HepG2 (cell line): Measurements from ENCODE around the gene RTN4. TPM values are rescaled to one million over a fixed set of nuclear protein-coding genes. Genes with fewer than 3 reads are reported as not detected.

ENCODE experiments used
- ATAC-seq: fragments of 200-7000 bp; cut with Tn5 transposase; 3 replicates; pipeline ENCODE4 v1.9.1; 2020; ENCODE audit warnings: mild to moderate bottlenecking, moderate library complexity
- BruUV-seq: library from RNA; stranded (reverse); fragments of 400-500 nt; replicated peaks from 2 replicates; lab custom pipeline; 2021; lab: Mats Ljungman, UMichigan
- CTCF ChIA-PET: fragments of 300-600 bp; formaldehyde crosslinking; extraction: SDS; loops from one replicate; lab custom pipeline; 2021; ENCODE audit warnings: low total read pairs, inconsistent platforms, low intra/inter-chr PET ratio; lab: Yijun Ruan, JAX
- POLR2A ChIA-PET: fragments of 350-600 bp; sonication (Branson Sonifier 250); formaldehyde crosslinking; loops from one replicate; lab custom pipeline; 2020; ENCODE audit warnings: antibody characterized with exemption, inconsistent platforms; lab: Yijun Ruan, JAX
- DNase-seq: peaks from one replicate; pipeline ENCODE4 v3.0.0-alpha.2; 2015; ENCODE audit warnings: low spot score
- FAIRE-seq: peaks from 3 replicates; lab custom pipeline; 2011; peaks lifted over from hg19 to GRCh38; lab: Jason Lieb, UNC
- H2AFZ ChIP-seq: one replicate; pipeline ENCODE4 v1.6.1; 2011; ENCODE audit warnings: low read length, inconsistent platforms
- H3K27ac ChIP-seq: fragments of 300-600 bp; 3 replicates; pipeline ENCODE4 v1.8.0; 2011; ENCODE audit warnings: mixed run types, mild to moderate bottlenecking, mixed read lengths, low read length, inconsistent platforms; ENCODE audit not compliant: insufficient read depth; ENCODE audit errors: extremely low read length
- H3K27me3 ChIP-seq, 2 experiments: fragments of 200-600 bp in 1 of 2; 2 replicates in 1 of 2; 3 replicates in 1 of 2; pipeline versions ENCODE4 v1.6.0 to v1.8.0; 2011; ENCODE audit warnings: low read length in 2 of 2, mild to moderate bottlenecking in 2 of 2, moderate library complexity in 2 of 2, inconsistent platforms in 1 of 2; ENCODE audit not compliant: insufficient read depth in 2 of 2, control insufficient read depth in 1 of 2
- H3K36me3 ChIP-seq, 2 experiments: fragments of 200-600 bp in 1 of 2; replicated peaks in 1 of 2; 2 replicates in 1 of 2; 3 replicates in 1 of 2; pipeline versions ENCODE4 v1.5.1 to v1.8.0; 2011; ENCODE audit warnings: low read length in 2 of 2, inconsistent platforms in 1 of 2; ENCODE audit not compliant: insufficient read depth in 2 of 2, control insufficient read depth in 1 of 2
- H3K4me1 ChIP-seq: 2 replicates; pipeline ENCODE4 v1.5.1; 2012; ENCODE audit warnings: low read length, inconsistent platforms; ENCODE audit not compliant: insufficient read depth
- H3K4me2 ChIP-seq: 2 replicates; pipeline ENCODE4 v1.6.0; 2011; ENCODE audit warnings: low read depth, low read length, inconsistent platforms
- H3K4me3 ChIP-seq, 3 experiments: fragments of 200-600 bp in 1 of 3; sonication (generic), shearing (Covaris generic) in 1 of 3; replicated peaks in 1 of 3; 2 replicates each; pipeline ENCODE4 v1.5.1; 2011 to 2016; ENCODE audit warnings: low read length in 3 of 3, inconsistent platforms in 2 of 3, low read depth in 2 of 3, mild to moderate bottlenecking in 2 of 3, control low read depth in 1 of 3, mixed read lengths in 1 of 3; ENCODE audit not compliant: insufficient read depth in 1 of 3
- H3K79me2 ChIP-seq: one replicate; pipeline ENCODE4 v1.6.1; 2011; ENCODE audit warnings: low read length, inconsistent platforms; ENCODE audit not compliant: insufficient read depth
- H3K9ac ChIP-seq: 2 replicates; pipeline ENCODE4 v1.6.0; 2011; ENCODE audit warnings: mild to moderate bottlenecking, low read depth, low read length, inconsistent platforms; ENCODE audit not compliant: insufficient read depth
- H3K9me3 ChIP-seq: 2 replicates; pipeline ENCODE4 v1.5.1; 2012; ENCODE audit warnings: mild to moderate bottlenecking, low read length
- H4K20me1 ChIP-seq: 2 replicates; pipeline ENCODE4 v1.6.0; 2011; ENCODE audit warnings: inconsistent platforms, mild to moderate bottlenecking, low read length, moderate library complexity; ENCODE audit not compliant: insufficient read depth
- MAFK ChIP-seq, 2 experiments: IDR thresholded peaks in 1 of 2; conservative IDR thresholded peaks in 1 of 2; 2 replicates each; pipeline ENCODE4 v1.6.1; 2011; ENCODE audit warnings: improper control_type of control experiment in 2 of 2, low read length in 2 of 2
- PCBP2 ChIP-seq: fragments of 200-400 bp; formaldehyde crosslinking; optimal IDR thresholded peaks from 2 replicates; pipeline ENCODE3; 2018; ENCODE audit warnings: low read length, low read depth; ENCODE audit not compliant: poor library complexity, severe bottlenecking
- REPIN1 ChIP-seq: sonication (generic); formaldehyde crosslinking; IDR thresholded peaks from 2 replicates; pipeline ENCODE4 v1.8.0; 2022; ENCODE audit warnings: missing genetic modification reagents, low read depth, mild to moderate bottlenecking, borderline replicate concordance
- U2AF1 ChIP-seq: fragments of 200-400 bp; formaldehyde crosslinking; optimal IDR thresholded peaks from 2 replicates; pipeline ENCODE3; 2017; ENCODE audit warnings: mild to moderate bottlenecking, low read depth, low read length
- XBP1 ChIP-seq: sonication (generic); formaldehyde crosslinking; IDR thresholded peaks from 2 replicates; pipeline ENCODE4 v1.5.0; 2020; ENCODE audit warnings: missing genetic modification reagents
- ZNF12 ChIP-seq: sonication (generic); formaldehyde crosslinking; IDR thresholded peaks from 2 replicates; pipeline ENCODE4 v1.5.0; 2020; ENCODE audit warnings: missing genetic modification reagents
- ZNF7 ChIP-seq: IDR thresholded peaks from 2 replicates; pipeline ENCODE4 v1.6.1; 2016; ENCODE audit warnings: missing biosample characterization, missing genetic modification reagents
- WGBS: methylation state at CpG from one replicate; pipeline ENCODE4 v1.1.6; 2017; ENCODE audit warnings: low lambda C conversion rate; 5-methylcytosine and 5-hydroxymethylcytosine counted together
- in situ Hi-C: cut with HindIII; loops from 2 replicates; pipeline ENCODE4 v1.10.0; 2017; ENCODE audit warnings: low pct_unique_long_range_greater_than_20kb; ENCODE audit not compliant: extremely low pct_ligation_motif_present
- intact Hi-C: fragments of 100-400 bp; cut with micrococcal nuclease; formaldehyde crosslinking; loops from one replicate; pipeline ENCODE4 v1.10.0; 2022; ENCODE audit not compliant: unreplicated experiment
- polyA plus RNA-seq, 8 experiments: library from polyadenylated mRNA; depleted of rRNA in 3 of 8; stranded (reverse) in 7 of 8; unstranded in 1 of 8; fragments of >200 nt; fragmentation: Illumina TruSeq in 4 of 8; extraction: Trizol in 4 of 8; gene quantifications; 2 replicates each; pipeline versions ENCODE4 v1.2.1 to v1.2.3, GENCODE V29; 2011 to 2016; ENCODE audit warnings: low read depth in 4 of 8, missing spikeins in 1 of 8, mixed read lengths in 1 of 8; ENCODE audit not compliant: insufficient read depth in 1 of 8
- total RNA-seq, 5 experiments: library from RNA; depleted of rRNA; stranded (reverse); fragments of >200 nt; fragmentation: Illumina TruSeq; extraction: Trizol; gene quantifications; 2 replicates each; pipeline ENCODE4 v1.2.3, GENCODE V29; 2016; ENCODE audit warnings: low read depth in 1 of 5

Gene RTN4
- total and polyA plus RNA-seq, 2 of the 13 experiments (the other 11 are each of a cell fraction or from before 2014, with no cell fraction given): 98.4 to 133 TPM

GRCh38 chr2:55030766-55031165, 19.5 kb downstream of the RTN4 start:
- H3K9ac ChIP-seq: no peak overlapping the region
- no peak overlapping the region for H3K27ac ChIP-seq
- whole genome bisulfite sequencing: 94% methylated on average over 3 of the region's 3 CpGs
- BruUV-seq: no TSS peak
- DNase-seq (no peak), ATAC-seq (no peak)
- intact Hi-C loops: no loop called here
- H3K27me3 ChIP-seq: no peaks in the 10 kb centered on the region
- no peaks in the 10 kb centered on the region for H3K36me3 ChIP-seq
- no peaks in the 10 kb centered on the region for H3K9me3 ChIP-seq
- H3K4me2 ChIP-seq: no peak overlapping the region
- H3K4me1 ChIP-seq: peaks cover 54% of the 10 kb centered on the region
- TF ChIP-seq U2AF1 (no peak), MAFK (conservative IDR thresholded peaks at IDR 0.05 in 1 of 2, IDR thresholded peaks at IDR 0.05 in 1 of 2; ENCODE audit: low read length in 2 of 2) (peak; percentile 41 to 53; a peak in 2 of 4 replicates), REPIN1 (CRISPR knock-in tag) (no peak)
- TF ChIP-seq, all 625 proteins: peak for 1
- in situ Hi-C loops: no loop called here
- no peak overlapping the region for H2AFZ ChIP-seq
- ChIA-PET POLR2A (interaction anchor here (1.2 kb wide), 1 partner anchor 13 kb away, joined by 3 read pairs; no protein-coding TSS in a partner anchor), CTCF (no interaction called here)
- H4K20me1 ChIP-seq: peaks cover 36% of the 10 kb centered on the region; the same call in 1 of the 2 replicates
- H3K4me3 ChIP-seq: no peak overlapping the region
- no peak for FAIRE-seq
- H3K79me2 ChIP-seq: peaks cover 100% of the 10 kb centered on the region

- intact Hi-C loops: loop anchor here (2.0 kb wide), 1 partner anchor 14 kb away; no protein-coding TSS in a partner anchor
- H4K20me1 ChIP-seq: peaks cover 34% of the 10 kb centered on the region
- CTCF ChIA-PET: no interaction called here
These were observed 21.2 kb downstream of the RTN4 start for GRCh38 chr2:55029098-55029497.

More at GRCh38 chr2:55029098-55029497, 21.2 kb downstream of the RTN4 start:
- in situ Hi-C loops: no loop called here
- H3K9ac ChIP-seq: no peak overlapping the region
- peaks cover 51% of the 10 kb centered on the region for H3K4me1 ChIP-seq
- no TSS peak for BruUV-seq
- 97% methylated on average over 1 of the region's 1 CpG for WGBS
- TF ChIP-seq ZNF12 (CRISPR knock-in tag) (peak; percentile 99), ZNF7 (0 out of 2 replicates have a peak, but pooled peaks have one; percentile 17), PCBP2 (no peak), XBP1 (no peak)
- H3K36me3 ChIP-seq: no peaks in the 10 kb centered on the region
- H3K9me3 ChIP-seq: no peaks in the 10 kb centered on the region
- H3K79me2 ChIP-seq: peaks cover 99% of the 10 kb centered on the region
- H3K4me2 ChIP-seq: no peak overlapping the region
- POLR2A ChIA-PET: interaction anchor here (0.6 to 1.2 kb wide), 2 partner anchors 22 to 47 kb away, joined by 3 to 4 read pairs; no protein-coding TSS in a partner anchor
- DNase-seq: no peak
- H3K4me3 ChIP-seq: no peak overlapping the region
- no peak overlapping the region for H3K27ac ChIP-seq
- ATAC-seq: peak; percentile 27; the same call in 1 of the 3 replicates
- no peak overlapping the region for H2AFZ ChIP-seq
- FAIRE-seq: no peak
- H3K27me3 ChIP-seq: no peaks in the 10 kb centered on the region
